Endothelial cell of umbilical vein (primary cell): Measurements from ENCODE around the gene LGI4.

Experiments used
- CTCF ChIP-seq, 2 donors: IDR thresholded peaks; 1 replicate in 1 of 2; 2 replicates in 1 of 2; pipeline ENCODE4 v1.5.1; 2011; ENCODE audit warnings: low read length in 2 of 2, mild to moderate bottlenecking in 2 of 2, moderate library complexity in 2 of 2, control low read depth in 1 of 2, inconsistent platforms in 1 of 2, low read depth in 1 of 2; ENCODE audit not compliant: insufficient read depth in 1 of 2; ENCODE audit errors: extremely low read depth in 1 of 2
- EZH2 ChIP-seq: IDR thresholded peaks from 2 replicates; pipeline ENCODE4 v1.6.1; 2012; ENCODE audit warnings: borderline replicate concordance, low read depth, mild to moderate bottlenecking, moderate library complexity, low read length, inconsistent platforms; ENCODE audit not compliant: severe bottlenecking
- POLR2A ChIP-seq: IDR thresholded peaks from 2 replicates; pipeline ENCODE4 v1.6.1; 2012; ENCODE audit warnings: low read depth, mild to moderate bottlenecking, control low read depth, low read length
- POLR2AphosphoS5 ChIP-seq: IDR thresholded peaks from 2 replicates; pipeline ENCODE4 v1.6.1; 2012; ENCODE audit warnings: low read depth, mild to moderate bottlenecking, control low read depth, low read length, moderate library complexity; ENCODE audit not compliant: insufficient read depth

GRCh38 chr19:35094656-35095055, 40.2 kb downstream of the LGI4 start:
- TF ChIP-seq CTCF (IDR thresholded peaks at IDR 0.05; ENCODE audit: extremely low read depth in 1 of 2, insufficient read depth in 1 of 2, low read depth in 1 of 2, low read length in 2 of 2), result no peak
- TF ChIP-seq POLR2A, result no peak
- no peak for TF ChIP-seq POLR2AphosphoS5
- TF ChIP-seq EZH2, result no peak
